Karpas-422 (cell line): Measurements from ENCODE around the gene CAPN7. TPM values are rescaled to one million over a fixed set of nuclear protein-coding genes. Genes with fewer than 3 reads are reported as not detected.

ENCODE experiments used
- DNase-seq: peaks from one replicate; pipeline ENCODE4 v3.0.0-alpha.2; 2015
- H2AFZ ChIP-seq: fragments of 200-600 bp; sonication (generic); 2 replicates; pipeline ENCODE4 v1.6.1; 2014; ENCODE audit warnings: antibody characterized with exemption, low read length, mixed read lengths
- H3K27ac ChIP-seq: fragments of 200-600 bp; sonication (generic); 2 replicates; pipeline ENCODE4 v1.5.1; 2014; ENCODE audit warnings: mild to moderate bottlenecking, low read length, moderate library complexity
- H3K27me3 ChIP-seq: fragments of 200-600 bp; sonication (generic); 2 replicates; pipeline ENCODE4 v1.6.1; 2014; ENCODE audit warnings: low read length, mixed read lengths
- H3K36me3 ChIP-seq: fragments of 200-600 bp; sonication (generic); 2 replicates; pipeline ENCODE4 v1.6.1; 2014; ENCODE audit warnings: low read length, mixed read lengths; ENCODE audit not compliant: insufficient read depth
- H3K4me1 ChIP-seq: fragments of 200-600 bp; sonication (generic); 2 replicates; pipeline ENCODE4 v1.6.1; 2014; ENCODE audit warnings: mild to moderate bottlenecking, low read length, mixed read lengths
- H3K4me2 ChIP-seq: fragments of 200-600 bp; sonication (generic); 2 replicates; pipeline ENCODE4 v1.6.1; 2014; ENCODE audit warnings: low read length, low read depth, mild to moderate bottlenecking; ENCODE audit not compliant: poor library complexity, severe bottlenecking
- H3K4me3 ChIP-seq: fragments of 200-600 bp; sonication (generic); 2 replicates; pipeline ENCODE4 v1.5.1; 2014; ENCODE audit warnings: mild to moderate bottlenecking, antibody characterized with exemption, low read length, mixed read lengths
- H3K79me2 ChIP-seq: fragments of 200-600 bp; sonication (generic); 2 replicates; pipeline ENCODE4 v1.6.1; 2014; ENCODE audit warnings: mild to moderate bottlenecking, low read length, mixed read lengths
- H3K9ac ChIP-seq: fragments of 200-600 bp; sonication (generic); 2 replicates; pipeline ENCODE4 v1.6.0; 2014; ENCODE audit warnings: low read length
- H3K9me2 ChIP-seq: fragments of 200-600 bp; sonication (generic), shearing (Covaris generic); replicated peaks from 2 replicates; pipeline ENCODE4 v1.6.0; 2014; ENCODE audit warnings: mild to moderate bottlenecking, low read length, moderate library complexity; ENCODE audit not compliant: insufficient read depth
- H3K9me3 ChIP-seq: fragments of 300-700, 200-600 bp; sonication (generic); 2 replicates; pipeline ENCODE4 v1.6.1; 2014; ENCODE audit warnings: low read length, mixed read lengths
- H4K20me1 ChIP-seq: fragments of 200-600 bp; sonication (generic); 2 replicates; pipeline ENCODE4 v1.6.1; 2014; ENCODE audit warnings: mild to moderate bottlenecking, antibody characterized with exemption, low read length, low read depth; ENCODE audit not compliant: insufficient read depth
- total RNA-seq: library from RNA; depleted of rRNA; stranded (reverse); fragments of >200 nt; shearing (Covaris generic); gene quantifications from 2 replicates; pipeline ENCODE4 v1.2.3, GENCODE V29; 2014; ENCODE audit warnings: low replicate concordance

Gene CAPN7
- total RNA-seq, 1 experiment from 2014 or later = 36.5 TPM

GRCh38 chr3:15287565-15288330 is 81.7 kb downstream of the CAPN7 start:
- Histone ChIP-seq H3K79me2 (no peaks in the 10 kb centered on the region), H3K36me3 (no peaks in the 10 kb centered on the region), H3K9ac (no peak overlapping the region), H3K27me3 (no peaks in the 10 kb centered on the region), H3K9me2 (no peaks in the 10 kb centered on the region), H3K4me3 (no peak overlapping the region), H3K27ac (no peak overlapping the region), H4K20me1 (no peaks in the 10 kb centered on the region), H3K4me2 (no peak overlapping the region), H3K4me1 (peaks cover 7% of the 10 kb centered on the region), H3K9me3 (no peaks in the 10 kb centered on the region), H2AFZ (no peak overlapping the region)
- peak; percentile 44 for DNase-seq

- no peaks in the 10 kb centered on the region for H3K79me2 ChIP-seq
Observed at GRCh38 chr3:15288331-15289035, 82.4 kb downstream of the CAPN7 start.

GRCh38 chr3:15289661-15290060 is 83.6 kb downstream of the CAPN7 start:
- Histone ChIP-seq H3K79me2 (no peaks in the 10 kb centered on the region), H3K9me3 (no peaks in the 10 kb centered on the region), H3K4me1 (peaks cover 7% of the 10 kb centered on the region), H3K9ac (no peak overlapping the region), H3K36me3 (no peaks in the 10 kb centered on the region), H3K4me2 (no peak overlapping the region), H3K4me3 (no peak overlapping the region), H4K20me1 (no peaks in the 10 kb centered on the region), H3K27ac (no peak overlapping the region), H3K27me3 (no peaks in the 10 kb centered on the region), H2AFZ (no peak overlapping the region), H3K9me2 (no peaks in the 10 kb centered on the region)
- no peak for DNase-seq

More at GRCh38 chr3:15288331-15289035, 82.4 kb downstream of the CAPN7 start:
- Histone ChIP-seq H3K9me2 (no peaks in the 10 kb centered on the region), H3K27me3 (no peaks in the 10 kb centered on the region), H2AFZ (no peak overlapping the region), H3K4me1 (peaks cover 7% of the 10 kb centered on the region), H3K4me3 (no peak overlapping the region), H3K36me3 (no peaks in the 10 kb centered on the region), H4K20me1 (no peaks in the 10 kb centered on the region), H3K9ac (no peak overlapping the region), H3K9me3 (no peaks in the 10 kb centered on the region), H3K27ac (no peak overlapping the region), H3K4me2 (no peak overlapping the region)
- DNase-seq = no peak

GRCh38 chr3:15290736-15291135 is 84.7 kb downstream of the CAPN7 start:
- Histone ChIP-seq H3K4me3 (no peak overlapping the region), H4K20me1 (no peaks in the 10 kb centered on the region), H3K36me3 (no peaks in the 10 kb centered on the region), H3K4me1 (peaks cover 7% of the 10 kb centered on the region), H3K4me2 (no peak overlapping the region), H3K27me3 (no peaks in the 10 kb centered on the region), H3K27ac (no peak overlapping the region), H2AFZ (no peak overlapping the region), H3K79me2 (no peaks in the 10 kb centered on the region), H3K9ac (no peak overlapping the region), H3K9me2 (no peaks in the 10 kb centered on the region), H3K9me3 (no peaks in the 10 kb centered on the region)
- DNase-seq = no peak

GRCh38 chr3:15291589-15292541 is 85.8 kb downstream of the CAPN7 start:
- DNase-seq = no peak
- no peaks in the 10 kb centered on the region for H3K9me2 ChIP-seq
- H2AFZ ChIP-seq = no peak overlapping the region
- H3K4me3 ChIP-seq = no peak overlapping the region
- H3K79me2 ChIP-seq = no peaks in the 10 kb centered on the region
- peaks cover 7% of the 10 kb centered on the region for H3K4me1 ChIP-seq
- no peak overlapping the region for H3K9ac ChIP-seq
- H3K4me2 ChIP-seq = no peak overlapping the region
- no peaks in the 10 kb centered on the region for H3K9me3 ChIP-seq
- H3K36me3 ChIP-seq = no peaks in the 10 kb centered on the region
- H3K27me3 ChIP-seq = no peaks in the 10 kb centered on the region
- no peaks in the 10 kb centered on the region for H4K20me1 ChIP-seq
- H3K27ac ChIP-seq = no peak overlapping the region

GRCh38 chr3:15292765-15293522 is 86.9 kb downstream of the CAPN7 start:
- H3K79me2 ChIP-seq = no peaks in the 10 kb centered on the region
- no peaks in the 10 kb centered on the region for H3K27me3 ChIP-seq
- no peak overlapping the region for H3K27ac ChIP-seq
- H3K9me2 ChIP-seq = no peaks in the 10 kb centered on the region
- no peak for DNase-seq
- no peak overlapping the region for H2AFZ ChIP-seq
- H3K9ac ChIP-seq = no peak overlapping the region
- H3K36me3 ChIP-seq = no peaks in the 10 kb centered on the region
- H3K4me2 ChIP-seq = no peak overlapping the region
- H3K4me1 ChIP-seq = no peaks in the 10 kb centered on the region
- H3K4me3 ChIP-seq = no peak overlapping the region
- no peaks in the 10 kb centered on the region for H4K20me1 ChIP-seq
- H3K9me3 ChIP-seq = no peaks in the 10 kb centered on the region

GRCh38 chr3:15294929-15295328 is 88.9 kb downstream of the CAPN7 start:
- no peaks in the 10 kb centered on the region for H3K27me3 ChIP-seq
- no peaks in the 10 kb centered on the region for H3K36me3 ChIP-seq
- H3K9ac ChIP-seq = no peak overlapping the region
- no peak overlapping the region for H2AFZ ChIP-seq
- no peaks in the 10 kb centered on the region for H3K9me2 ChIP-seq
- H3K4me3 ChIP-seq = no peak overlapping the region
- no peak for DNase-seq
- no peaks in the 10 kb centered on the region for H4K20me1 ChIP-seq
- H3K79me2 ChIP-seq = no peaks in the 10 kb centered on the region
- no peaks in the 10 kb centered on the region for H3K4me1 ChIP-seq
- no peak overlapping the region for H3K27ac ChIP-seq
- no peak overlapping the region for H3K4me2 ChIP-seq
- no peaks in the 10 kb centered on the region for H3K9me3 ChIP-seq
